GM10266 (cell line): ENCODE data around the gene MGST3.

Source experiments
- DNase-seq: peaks from one replicate; pipeline ENCODE4 v3.0.0; 2012; ENCODE audit errors: extremely low spot score
- TF ChIP-seq, protein P1 (sequence below): IDR thresholded peaks from 2 replicates; pipeline ENCODE4 v1.5.1; 2012; ENCODE audit warnings: mild to moderate bottlenecking, low read depth; ENCODE audit not compliant: control insufficient read depth, insufficient read depth; ENCODE audit errors: missing control alignments

Gene MGST3

DNA sequence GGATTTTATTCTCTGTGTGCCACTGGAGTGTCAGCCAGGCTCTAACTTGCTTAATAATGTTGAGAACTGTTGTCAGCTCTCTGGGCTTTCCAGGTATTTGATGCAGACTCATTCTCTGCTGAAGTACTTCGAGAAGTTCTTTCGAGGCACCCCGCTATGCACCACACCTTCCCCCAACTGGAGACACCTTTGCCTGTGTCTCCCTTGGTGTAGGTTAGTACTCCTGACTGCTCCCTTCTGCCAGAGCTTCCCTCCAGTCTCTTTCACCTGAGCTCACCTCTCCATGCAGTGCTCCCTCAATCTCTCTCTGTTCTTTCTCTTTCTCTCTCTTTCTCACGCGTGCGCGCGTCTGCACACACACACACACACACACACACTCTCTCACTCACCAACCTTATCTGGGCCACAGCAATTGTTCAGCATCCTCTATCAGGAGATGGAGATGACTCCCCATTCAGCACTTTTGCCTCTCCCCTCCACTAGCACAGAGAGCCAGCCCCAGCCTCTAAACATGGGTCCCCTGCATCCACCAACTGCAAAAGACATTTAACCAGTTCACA lies 14.0 kb upstream of the MGST3 start:
- no peak for DNase-seq
- TF ChIP-seq, protein P1, sequence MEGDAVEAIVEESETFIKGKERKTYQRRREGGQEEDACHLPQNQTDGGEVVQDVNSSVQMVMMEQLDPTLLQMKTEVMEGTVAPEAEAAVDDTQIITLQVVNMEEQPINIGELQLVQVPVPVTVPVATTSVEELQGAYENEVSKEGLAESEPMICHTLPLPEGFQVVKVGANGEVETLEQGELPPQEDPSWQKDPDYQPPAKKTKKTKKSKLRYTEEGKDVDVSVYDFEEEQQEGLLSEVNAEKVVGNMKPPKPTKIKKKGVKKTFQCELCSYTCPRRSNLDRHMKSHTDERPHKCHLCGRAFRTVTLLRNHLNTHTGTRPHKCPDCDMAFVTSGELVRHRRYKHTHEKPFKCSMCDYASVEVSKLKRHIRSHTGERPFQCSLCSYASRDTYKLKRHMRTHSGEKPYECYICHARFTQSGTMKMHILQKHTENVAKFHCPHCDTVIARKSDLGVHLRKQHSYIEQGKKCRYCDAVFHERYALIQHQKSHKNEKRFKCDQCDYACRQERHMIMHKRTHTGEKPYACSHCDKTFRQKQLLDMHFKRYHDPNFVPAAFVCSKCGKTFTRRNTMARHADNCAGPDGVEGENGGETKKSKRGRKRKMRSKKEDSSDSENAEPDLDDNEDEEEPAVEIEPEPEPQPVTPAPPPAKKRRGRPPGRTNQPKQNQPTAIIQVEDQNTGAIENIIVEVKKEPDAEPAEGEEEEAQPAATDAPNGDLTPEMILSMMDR = no peak

DNA sequence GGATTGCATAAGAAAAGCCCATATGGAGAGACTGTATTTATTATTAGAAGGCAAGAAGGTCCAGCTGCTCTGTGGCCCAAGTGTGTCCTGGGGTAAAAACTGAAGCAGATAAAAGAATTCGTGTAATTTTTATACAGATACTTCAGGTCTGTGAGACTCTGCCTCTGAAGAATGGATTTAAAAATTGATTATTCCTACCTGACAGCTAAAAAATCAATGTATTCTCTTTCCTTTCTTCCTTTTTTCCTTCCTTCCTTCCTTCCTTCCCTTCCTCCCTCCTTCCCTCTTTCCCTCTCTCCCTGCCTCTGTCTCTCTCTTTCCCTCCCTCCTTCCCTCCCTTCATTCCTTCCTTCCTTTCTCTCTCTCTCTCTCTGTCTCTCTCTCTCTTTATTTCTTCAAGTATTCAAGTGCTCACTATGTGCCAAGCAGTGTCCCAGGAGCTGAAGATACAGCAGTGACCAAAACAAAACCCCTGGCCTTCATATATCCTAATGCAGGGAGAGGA lies 11.3 kb upstream of the MGST3 start:
- no peak for DNase-seq
- TF ChIP-seq, protein P1 = no peak

DNA sequence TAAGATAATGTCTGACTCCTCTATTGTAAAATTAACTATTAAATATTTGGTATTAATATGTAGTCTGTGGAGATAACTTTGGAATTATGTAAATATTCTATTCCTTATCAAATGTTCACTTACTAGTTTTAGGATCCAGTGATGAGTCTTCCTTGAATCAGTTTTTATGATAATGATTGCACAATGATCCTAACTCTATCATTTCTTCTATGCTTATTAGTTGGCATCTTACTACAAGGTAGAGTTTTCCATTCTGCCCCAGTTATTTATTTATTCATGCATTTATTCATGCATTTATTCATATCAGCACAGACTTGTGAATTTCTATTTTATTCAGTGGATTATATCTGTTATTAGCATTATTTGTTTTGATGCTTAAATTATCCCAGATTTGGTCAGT lies 7.4 kb upstream of the MGST3 start:
- TF ChIP-seq, protein P1 = no peak
- DNase-seq = no peak

DNA sequence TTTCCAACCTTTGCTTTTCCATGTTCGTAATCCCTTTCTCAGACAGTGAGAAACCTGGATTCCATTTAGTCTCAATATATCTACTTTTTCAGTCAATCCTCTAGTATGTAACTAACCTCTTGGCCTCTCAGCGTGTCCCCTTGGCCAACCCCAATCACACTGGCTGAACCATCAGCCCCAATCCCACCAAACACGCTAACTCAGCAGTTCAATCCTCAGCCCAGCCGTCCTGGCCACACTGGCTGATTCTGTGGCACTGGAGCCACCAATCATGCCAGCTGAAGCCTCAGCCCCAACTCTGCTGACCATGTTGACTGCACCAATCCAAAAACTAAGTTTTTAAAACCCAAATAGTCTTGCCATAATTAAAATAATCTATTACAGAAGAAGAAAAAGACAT lies 6.6 kb upstream of the MGST3 start:
- TF ChIP-seq, protein P1 = no peak
- no peak for DNase-seq

DNA sequence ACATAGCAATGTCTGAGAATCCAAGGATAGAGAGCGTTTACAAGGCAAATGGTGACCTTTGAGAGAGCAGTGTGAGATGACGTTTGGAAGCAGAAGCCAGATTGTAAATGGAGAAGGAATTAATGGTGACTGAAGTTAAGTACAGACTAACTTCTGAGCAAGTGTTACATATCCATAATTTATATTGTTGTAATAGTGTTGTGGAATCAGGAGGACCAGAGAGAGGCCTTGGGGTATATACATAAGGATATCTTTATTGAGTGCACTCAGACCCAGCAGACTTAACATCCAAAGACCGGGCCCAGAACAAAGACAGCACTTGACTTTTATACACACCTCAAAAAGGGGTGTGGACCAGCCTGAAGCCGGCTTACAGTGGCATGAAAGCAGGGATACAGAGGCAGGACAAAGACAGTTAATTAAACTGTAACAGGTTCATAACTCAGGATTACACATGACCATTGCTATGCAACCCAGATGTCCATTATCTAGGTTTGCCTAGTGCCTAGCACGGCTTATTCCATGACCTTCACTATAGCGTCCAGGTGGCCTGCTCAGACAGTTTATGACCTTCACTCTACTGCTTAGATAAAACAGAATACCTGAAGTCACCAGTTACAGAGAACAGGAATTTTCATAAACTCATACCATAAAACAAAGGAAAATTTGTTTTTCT lies 2.7 kb upstream of the MGST3 start:
- TF ChIP-seq, protein P1 = no peak
- no peak for DNase-seq

DNA sequence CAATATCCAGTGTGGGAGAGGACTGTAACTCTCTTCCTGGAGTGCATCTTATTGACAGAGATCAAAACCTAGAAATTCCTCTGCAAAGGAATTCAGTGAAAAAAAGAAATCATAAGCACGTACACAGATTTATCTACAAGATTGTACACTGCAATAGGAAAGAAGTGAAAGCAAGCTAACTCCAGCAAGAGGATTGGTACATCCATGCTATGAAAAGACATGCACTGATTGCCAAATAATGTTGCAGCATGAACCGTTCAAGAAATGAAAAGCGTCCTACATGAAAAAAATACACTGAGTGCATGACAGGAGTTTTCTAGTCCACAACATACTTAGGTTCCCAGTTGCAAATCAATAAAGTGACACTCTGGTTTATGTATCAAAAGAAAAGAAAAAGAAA lies 1.9 kb upstream of the MGST3 start:
- TF ChIP-seq, protein P1 = no peak

More for the DNA sequence above, 1.9 kb upstream of the MGST3 start:
- DNase-seq = no peak
